BLaER1 treated with 17β-estradiol and CSF1 and Interleukin-3, amounts not matched to agents 10 nM and 100 nM (cell line): ENCODE results near the gene UTP4.

Experiments
- H3K27ac ChIP-seq, 11 experiments: shearing (Covaris generic); formaldehyde crosslinking; 2 replicates each; pipeline ENCODE4 v1.8.1; 2022
- H3K27me3 ChIP-seq, 11 experiments: shearing (Covaris generic); formaldehyde crosslinking; 2 replicates each; pipeline ENCODE4 v1.8.1; 2022
- H3K36me3 ChIP-seq, 11 experiments: shearing (Covaris generic); formaldehyde crosslinking; 2 replicates each; pipeline ENCODE4 v1.8.1; 2022
- H3K4me1 ChIP-seq, 10 experiments: shearing (Covaris generic); formaldehyde crosslinking; 2 replicates each; pipeline ENCODE4 v1.8.1; 2022
- H3K4me2 ChIP-seq, 11 experiments: shearing (Covaris generic); formaldehyde crosslinking; 2 replicates each; pipeline ENCODE4 v1.8.1; 2022
- H3K4me3 ChIP-seq, 10 experiments: shearing (Covaris generic); formaldehyde crosslinking; 2 replicates each; pipeline ENCODE4 v1.8.1; 2022
- H3K9ac ChIP-seq, 11 experiments: shearing (Covaris generic); formaldehyde crosslinking; 2 replicates each; pipeline ENCODE4 v1.8.1; 2022
- H3K9me3 ChIP-seq, 11 experiments: shearing (Covaris generic); formaldehyde crosslinking; replicated peaks in 1 of 11; 2 replicates each; pipeline ENCODE4 v1.8.1; 2022
- H4K20me1 ChIP-seq, 11 experiments: shearing (Covaris generic); formaldehyde crosslinking; 2 replicates each; pipeline ENCODE4 v1.8.1; 2022
- Cebpa-rat ChIP-seq, 11 experiments: shearing (Covaris generic); IDR thresholded peaks; 2 replicates each; pipeline ENCODE4 v1.8.1; 2022

Gene UTP4

GRCh38 chr16:69171325-69172084 lies 39.1 kb downstream of the UTP4 start:
- H3K27ac ChIP-seq: no peak overlapping the region
- peak overlapping the region in 8 of 11 experiments; percentile 40 to 66 (median 54); a peak in 14 of 22 replicates for H3K4me2 ChIP-seq
- H3K36me3 ChIP-seq: peaks cover 35 to 83% (median 66%) of the 10 kb centered on the region in 11 experiments
- peaks cover 8 to 44% (median 19%) of the 10 kb centered on the region in 10 experiments; a peak in 17 of 20 replicates for H3K4me1 ChIP-seq
- TF ChIP-seq Cebpa-rat (IDR thresholded peaks at IDR 0.05): no peak
- 0 out of 22 replicates have a peak, but pooled peaks cover 0 to 4% (median 0%) of the 10 kb centered on the region in 11 experiments for H3K27me3 ChIP-seq
- no peaks in the 10 kb centered on the region for H3K9me3 ChIP-seq
- no peak overlapping the region for H3K9ac ChIP-seq
- H3K4me3 ChIP-seq: no peak overlapping the region
- H4K20me1 ChIP-seq: peaks cover 9 to 71% (median 33%) of the 10 kb centered on the region in 11 experiments; a peak in 18 of 22 replicates

- H4K20me1 ChIP-seq: peaks cover 0 to 30% (median 8%) of the 10 kb centered on the region in 11 experiments; a peak in 12 of 22 replicates
- no peak overlapping the region for H3K27ac ChIP-seq
- TF ChIP-seq Cebpa-rat (IDR thresholded peaks at IDR 0.05): no peak
- no peak overlapping the region for H3K4me2 ChIP-seq
- H3K9ac ChIP-seq: no peak overlapping the region
- H3K27me3 ChIP-seq: no peaks in the 10 kb centered on the region
- no peaks in the 10 kb centered on the region for H3K9me3 ChIP-seq
- no peak overlapping the region for H3K4me3 ChIP-seq
- peaks cover 0 to 54% (median 22%) of the 10 kb centered on the region in 11 experiments; a peak in 14 of 22 replicates for H3K36me3 ChIP-seq
- peaks cover 12 to 44% (median 23%) of the 10 kb centered on the region in 10 experiments for H3K4me1 ChIP-seq
Observed at GRCh38 chr16:69176033-69176800, 43.8 kb downstream of the UTP4 start.

GRCh38 chr16:69179328-69180010 lies 47.0 kb downstream of the UTP4 start:
- H3K36me3 ChIP-seq: peaks cover 0 to 30% (median 8%) of the 10 kb centered on the region in 11 experiments; a peak in 7 of 22 replicates
- H4K20me1 ChIP-seq: peaks cover 0 to 22% (median 5%) of the 10 kb centered on the region in 11 experiments; a peak in 6 of 22 replicates
- peak overlapping the region; percentile 4 to 51 (median 28); a peak in 17 of 22 replicates for H3K4me2 ChIP-seq
- no peaks in the 10 kb centered on the region for H3K27me3 ChIP-seq
- peaks cover 8 to 39% (median 31%) of the 10 kb centered on the region in 10 experiments; a peak in 19 of 20 replicates for H3K4me1 ChIP-seq
- no peak for TF ChIP-seq Cebpa-rat (IDR thresholded peaks at IDR 0.05)
- no peak overlapping the region for H3K27ac ChIP-seq
- no peaks in the 10 kb centered on the region for H3K9me3 ChIP-seq
- H3K4me3 ChIP-seq: no peak overlapping the region
- no peak overlapping the region for H3K9ac ChIP-seq

DNA sequence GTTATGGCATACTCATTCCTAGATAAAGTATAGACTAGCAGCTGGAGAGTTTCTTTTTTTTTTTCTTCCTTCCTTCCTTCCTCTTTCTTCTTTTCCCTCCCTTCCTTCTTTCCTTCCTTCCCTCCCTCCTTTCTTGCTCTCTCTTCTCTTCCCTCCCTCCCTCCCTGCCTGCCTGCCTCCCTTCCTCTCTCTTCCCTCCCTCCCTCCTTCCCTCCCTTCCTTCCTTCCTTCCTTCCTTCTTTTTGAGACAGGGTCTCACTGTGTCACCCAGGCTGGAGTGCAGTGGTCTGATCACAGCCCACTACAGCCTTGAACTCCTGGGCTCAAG lies 47.5 kb downstream of the UTP4 start:
- no peak overlapping the region for H3K9ac ChIP-seq
- H3K36me3 ChIP-seq: peaks cover 0 to 25% (median 5%) of the 10 kb centered on the region in 11 experiments; a peak in 6 of 22 replicates
- H3K27me3 ChIP-seq: no peaks in the 10 kb centered on the region
- peak overlapping the region in 9 of 11 experiments; percentile 18 to 51 (median 34); a peak in 14 of 22 replicates for H3K4me2 ChIP-seq
- H4K20me1 ChIP-seq: peaks cover 0 to 22% (median 5%) of the 10 kb centered on the region in 11 experiments; a peak in 5 of 22 replicates
- H3K9me3 ChIP-seq: no peaks in the 10 kb centered on the region
- H3K4me3 ChIP-seq: no peak overlapping the region
- peaks cover 8 to 39% (median 31%) of the 10 kb centered on the region in 10 experiments; a peak in 19 of 20 replicates for H3K4me1 ChIP-seq
- H3K27ac ChIP-seq: no peak overlapping the region
- TF ChIP-seq Cebpa-rat (IDR thresholded peaks at IDR 0.05): no peak

GRCh38 chr16:69182730-69183416 lies 50.4 kb downstream of the UTP4 start:
- no peak for TF ChIP-seq Cebpa-rat (IDR thresholded peaks at IDR 0.05)
- Histone ChIP-seq H3K4me3 (no peak overlapping the region), H3K9me3 (no peaks in the 10 kb centered on the region), H3K36me3 (peaks cover 0 to 8% (median 0%) of the 10 kb centered on the region in 11 experiments; a peak in 2 of 22 replicates), H3K4me2 (peak overlapping the region in 9 of 11 experiments; percentile 2 to 77 (median 64); a peak in 16 of 22 replicates), H3K4me1 (peaks cover 16 to 47% (median 41%) of the 10 kb centered on the region in 10 experiments), H3K27ac (no peak overlapping the region), H4K20me1 (peaks cover 0 to 22% (median 5%) of the 10 kb centered on the region in 11 experiments; a peak in 6 of 22 replicates), H3K9ac (0 out of 22 replicates have a peak overlapping the region, but pooled peaks of 1 of the 11 experiments have one; percentile 16), H3K27me3 (no peaks in the 10 kb centered on the region)

- Histone ChIP-seq H3K27me3 (no peaks in the 10 kb centered on the region), H4K20me1 (peaks cover 21 to 49% (median 33%) of the 10 kb centered on the region in 11 experiments; a peak in 20 of 22 replicates), H3K27ac (peak within 1 kb of the TSS; percentile 79 to 92 (median 88)), H3K9ac (peak within 1 kb of the TSS; percentile 88 to 93 (median 92)), H3K4me3 (peak within 1 kb of the TSS; percentile 83 to 98 (median 90)), H3K4me2 (peak within 1 kb of the TSS; percentile 84 to 98 (median 92)), H3K4me1 (peaks cover 36 to 60% (median 54%) of the 10 kb centered on the region in 10 experiments), H3K9me3 (no peaks in the 10 kb centered on the region), H3K36me3 (peaks cover 0 to 5% (median 0%) of the 10 kb centered on the region in 11 experiments; a peak in 2 of 22 replicates)
- TF ChIP-seq Cebpa-rat (IDR thresholded peaks at IDR 0.05): 0 out of 22 replicates have a peak, but pooled peaks of 1 of the 11 experiments have one; percentile 19
Observed at GRCh38 chr16:69186642-69187445, 54.4 kb downstream of the UTP4 start, which contains the start of gene SNTB2. Gene SNTB2, plus strand, starts transcription at chr16:69187164. Its CDS starts 3 bp downstream, at chr16:69187167.
